Pancreas (tissue), 10 donors: ENCODE measurements around the gene FAAH. TPM values are rescaled to one million over a fixed set of nuclear protein-coding genes. Genes with fewer than 3 reads are reported as not detected.

Experiments used
- ATAC-seq, 4 donors: fragments of 200-7000 bp; cut with Tn5 transposase; one replicate each; pipeline versions ENCODE4 v1.8.0 to v1.9.1; 2020; ENCODE audit warnings: mild to moderate bottlenecking in 4 of 4, moderate library complexity in 4 of 4
- DNase-seq, 6 donors: peaks; one replicate each; pipeline ENCODE4 v3.0.0-alpha.2; 2020
- FAIRE-seq: peaks from 2 replicates; lab custom pipeline; 2012; peaks lifted over from hg19 to GRCh38; lab: Jason Lieb, UNC
- H3K27ac ChIP-seq, 4 donors: fragments of 200-600 bp; sonication (generic); 1 replicate in 3 of 4; 2 replicates in 1 of 4; pipeline versions ENCODE4 v1.5.0 to v1.8.0; 2020
- H3K27me3 ChIP-seq, 4 donors: fragments of 200-600 bp; one replicate each; pipeline ENCODE4 v1.8.0; 2021
- H3K36me3 ChIP-seq, 3 donors: fragments of 200-600 bp; sonication (generic) in 1 of 3; one replicate each; pipeline versions ENCODE4 v1.5.0 to v1.8.0; 2020 to 2021
- H3K4me1 ChIP-seq, 3 donors: fragments of 200-600 bp; one replicate each; pipeline ENCODE4 v1.8.0; 2021
- H3K4me3 ChIP-seq, 4 donors: fragments of 200-600 bp; sonication (generic) in 2 of 4; one replicate each; pipeline versions ENCODE4 v1.5.0 to v1.8.0; 2020 to 2021
- H3K9me3 ChIP-seq, 4 donors: fragments of 200-600 bp; one replicate each; pipeline ENCODE4 v1.8.0; 2021
- CTCF ChIP-seq, 4 donors: fragments of 200-600 bp; sonication (generic) in 3 of 4; IDR thresholded peaks; one replicate each; pipeline versions ENCODE4 v1.5.0 to v1.8.0; 2021; ENCODE audit warnings: antibody characterized with exemption in 4 of 4
- WGBS, 2 donors: extraction: QIAGEN DNeasy Blood & Tissue Kit; methylation state at CpG; one replicate each; pipeline ENCODE4 v1.1.7; 2013; 5-methylcytosine and 5-hydroxymethylcytosine counted together
- intact Hi-C, 3 donors: fragments of 100-400 bp; cut with DNase I; formaldehyde crosslinking; loops; one replicate each; pipeline versions ENCODE4 v1.11.1 to v1.14.2; 2022
- polyA plus RNA-seq, 2 donors: library from polyadenylated mRNA; stranded (reverse); fragments of 200-250 nt; gene quantifications; one replicate each; pipeline ENCODE4 v1.2.3, GENCODE V29; 2013
- total RNA-seq, 6 donors: library from RNA; stranded (reverse); fragmentation: NEBNext Ultra II Directional in 4 of 6; extraction: Animal tissue kit (Norgen Biotek cat#: 25700) in 4 of 6; gene quantifications; one replicate each; pipeline versions ENCODE4 v1.2.1 to v1.2.4, GENCODE V29; 2021 to 2023
- donor health status: healthy with polysubstance abuse.
- donor health status: DM: no; HTN: no; CAD: no; lungs with moderate emphysema.
- donor health status: DM: no; HTN: no; CAD: no.
- donor health status: control.
- donor health status: control.
- donor health status: Bipolar disorder and iron deficiency.
- donor health status: DM: yes; HTN: yes; CAD: no.
- donor health status: DM: no; HTN: no; CAD: no.
- donor health status: DM: no; HTN: no; CAD: no.
- donor health status: DM: yes; HTN: yes; CAD: no.

Gene FAAH
- total and polyA plus RNA-seq, 8 donors: 19.5 to 122 (median 27.1) TPM

GRCh38 chr1:46410156-46411009 lies 16.3 kb downstream of the FAAH start:
- intact Hi-C loops: no loop called here
- Histone ChIP-seq H3K9me3 (no peaks in the 10 kb centered on the region), H3K4me1 (no peaks in the 10 kb centered on the region), H3K27ac (no peak overlapping the region), H3K27me3 (no peaks in the 10 kb centered on the region), H3K36me3 (peaks cover 0 to 28% (median 4%) of the 10 kb centered on the region in 3 donors), H3K4me3 (no peak overlapping the region)
- FAIRE-seq (no peak), ATAC-seq (no peak), DNase-seq (no peak)
- TF ChIP-seq CTCF (IDR thresholded peaks at IDR 0.05): no peak
- WGBS, 2 donors: 92 to 95% methylated on average over 16 to 17 of the region's 17 CpGs

DNA sequence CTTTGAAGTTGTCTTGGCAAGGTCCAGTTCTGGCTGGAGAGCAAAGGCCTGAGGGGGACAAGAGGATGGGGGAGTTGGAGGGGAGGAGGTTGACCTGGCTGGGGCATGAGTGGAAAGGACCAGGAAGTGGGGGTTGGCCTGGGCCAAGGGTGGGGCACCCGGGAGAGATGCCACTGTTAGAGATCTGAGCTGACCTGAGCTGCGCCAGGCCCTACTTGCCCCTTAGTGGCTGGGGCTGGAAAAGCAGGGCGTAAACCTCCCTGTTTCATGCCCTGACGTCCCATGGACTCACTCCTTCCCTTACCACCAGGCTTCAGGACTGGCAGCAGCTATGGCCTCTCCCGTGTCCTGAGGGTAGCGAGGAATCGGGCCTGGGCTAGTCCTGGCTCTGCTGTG lies 16.9 kb downstream of the FAAH start:
- no peak overlapping the region for H3K4me3 ChIP-seq
- no peak for ATAC-seq
- no peak for DNase-seq
- no peaks in the 10 kb centered on the region for H3K27me3 ChIP-seq
- WGBS, 2 donors: 90% methylated on average over 7 of the region's 7 CpGs
- intact Hi-C loops: no loop called here
- FAIRE-seq: no peak
- H3K36me3 ChIP-seq: peaks cover 0 to 28% (median 4%) of the 10 kb centered on the region in 3 donors
- H3K9me3 ChIP-seq: no peaks in the 10 kb centered on the region
- no peaks in the 10 kb centered on the region for H3K4me1 ChIP-seq
- TF ChIP-seq CTCF (IDR thresholded peaks at IDR 0.05): no peak
- H3K27ac ChIP-seq: no peak overlapping the region

- FAIRE-seq (no peak), ATAC-seq (no peak), DNase-seq (no peak)
- 88 to 89% methylated on average over 16 of the region's 16 CpGs for WGBS, 2 donors
- TF ChIP-seq CTCF (IDR thresholded peaks at IDR 0.05): peak in 1 of 4 donors; percentile 21
- Histone ChIP-seq H3K27me3 (no peaks in the 10 kb centered on the region), H3K4me1 (no peaks in the 10 kb centered on the region), H3K27ac (no peak overlapping the region), H3K36me3 (peaks cover 0 to 28% (median 4%) of the 10 kb centered on the region in 3 donors), H3K9me3 (no peaks in the 10 kb centered on the region), H3K4me3 (no peak overlapping the region)
- intact Hi-C loops: no loop called here
Observed at GRCh38 chr1:46411601-46412341, 17.7 kb downstream of the FAAH start.

DNA sequence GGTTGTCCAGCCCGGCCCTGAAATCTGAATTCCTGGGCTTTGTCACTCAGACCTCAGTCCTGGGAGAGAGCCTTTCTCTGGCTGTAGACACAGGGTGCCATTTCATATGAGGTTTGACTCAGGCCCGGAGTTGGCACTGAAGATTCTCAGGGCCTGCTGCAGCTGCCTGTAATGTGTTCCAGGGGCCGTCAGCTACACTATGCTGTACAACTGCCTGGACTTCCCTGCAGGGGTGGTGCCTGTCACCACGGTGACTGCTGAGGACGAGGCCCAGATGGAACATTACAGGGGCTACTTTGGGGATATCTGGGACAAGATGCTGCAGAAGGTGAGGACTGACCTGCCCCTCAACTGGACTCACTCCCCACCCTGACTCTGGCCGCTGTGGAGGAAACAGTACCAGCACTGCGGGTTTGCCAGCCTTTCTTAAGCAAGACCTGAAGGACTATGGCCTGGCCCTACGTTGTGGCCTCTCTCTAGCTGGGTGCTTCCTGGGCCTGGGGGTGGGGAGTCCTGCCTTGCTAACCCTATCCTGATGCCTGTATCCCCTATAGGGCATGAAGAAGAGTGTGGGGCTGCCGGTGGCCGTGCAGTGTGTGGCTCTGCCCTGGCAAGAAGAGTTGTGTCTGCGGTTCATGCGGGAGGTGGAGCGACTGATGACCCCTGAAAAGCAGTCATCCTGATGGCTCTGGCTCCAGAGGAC lies 18.9 kb downstream of the FAAH start:
- FAIRE-seq (no peak), DNase-seq (no peak), ATAC-seq (no peak)
- no peaks in the 10 kb centered on the region for H3K4me1 ChIP-seq
- H3K27me3 ChIP-seq: no peaks in the 10 kb centered on the region
- intact Hi-C loops: no loop called here
- no peak overlapping the region for H3K27ac ChIP-seq
- no peak for TF ChIP-seq CTCF (IDR thresholded peaks at IDR 0.05)
- peaks cover 0 to 28% (median 4%) of the 10 kb centered on the region in 3 donors for H3K36me3 ChIP-seq
- 82 to 86% methylated on average over 13 of the region's 13 CpGs for WGBS, 2 donors
- H3K9me3 ChIP-seq: no peaks in the 10 kb centered on the region
- H3K4me3 ChIP-seq: no peak overlapping the region
